Heart left ventricle (tissue), 13 donors: ENCODE results near the gene KCTD10.

ENCODE experiments used
- CTCF ChIP-seq, 12 donors: fragments of 200-600 bp; sonication (generic) in 4 of 12; IDR thresholded peaks; one replicate each; pipeline versions ENCODE4 v1.5.0 to v1.8.0; 2018 to 2022; ENCODE audit warnings: antibody characterized with exemption in 12 of 12, mild to moderate bottlenecking in 5 of 12
- POLR2A ChIP-seq, 2 donors: fragments of 450-650 bp; IDR thresholded peaks; one replicate each; pipeline ENCODE4 v1.6.1; 2017; ENCODE audit warnings: antibody characterized with exemption in 2 of 2, mild to moderate bottlenecking in 2 of 2, moderate library complexity in 2 of 2
- donor health status: ischemic (EF 13 %, LVEDD 7.1; RV severe dilation, severe dysfunction).
- donor health status: DM: no; HTN: yes; CAD: no.
- donor health status: DM: no; HTN: no; CAD: no.
- donor health status: ischemic (EF 25% LVEDD 6.9; RV normal size, moderate dysfunction).
- donor health status: ischemic (EF 25% LVEDD 5.7; RV mildly dilated, moderate dysfunction).
- donor health status: ischemic (EF 35%, LVEDD 5.7; RV mildly dilated, moderate dysfunction).
- donor health status: nonischemic (EF 11% LVEDD 7.7; RV severe dilation, severe dysfunction).
- donor health status: DM: yes; HTN: yes; CAD: no.
- donor health status: PGD.
- donor health status: ischemic (EF 29% LVEDD 5.4; RV normal size, mild dysfunction).
- donor health status: nonischemic (EF 23%, LVEDD 6.1; RV moderate dilation, normal function).

- TF ChIP-seq POLR2A (IDR thresholded peaks at IDR 0.05) (no peak), CTCF (IDR thresholded peaks at IDR 0.05) (peak in 9 of 12 donors; percentile 14 to 50 (median 34))
These were observed 43.5 kb downstream of the KCTD10 start for GRCh38 chr12:109433618-109434017.
